GM12872 (cell line): ENCODE results near the gene PNPLA7.

ENCODE experiments used
- TF ChIP-seq, protein P1 (sequence below): IDR thresholded peaks from 3 replicates; pipeline ENCODE4 v1.5.1; 2011; ENCODE audit warnings: low read depth, mild to moderate bottlenecking, low read length, moderate library complexity; ENCODE audit not compliant: insufficient read depth

PNPLA7 gene

GRCh38 chr9:137543237-137543963 lies 6.8 kb downstream of the PNPLA7 start:
- TF ChIP-seq, protein P1, sequence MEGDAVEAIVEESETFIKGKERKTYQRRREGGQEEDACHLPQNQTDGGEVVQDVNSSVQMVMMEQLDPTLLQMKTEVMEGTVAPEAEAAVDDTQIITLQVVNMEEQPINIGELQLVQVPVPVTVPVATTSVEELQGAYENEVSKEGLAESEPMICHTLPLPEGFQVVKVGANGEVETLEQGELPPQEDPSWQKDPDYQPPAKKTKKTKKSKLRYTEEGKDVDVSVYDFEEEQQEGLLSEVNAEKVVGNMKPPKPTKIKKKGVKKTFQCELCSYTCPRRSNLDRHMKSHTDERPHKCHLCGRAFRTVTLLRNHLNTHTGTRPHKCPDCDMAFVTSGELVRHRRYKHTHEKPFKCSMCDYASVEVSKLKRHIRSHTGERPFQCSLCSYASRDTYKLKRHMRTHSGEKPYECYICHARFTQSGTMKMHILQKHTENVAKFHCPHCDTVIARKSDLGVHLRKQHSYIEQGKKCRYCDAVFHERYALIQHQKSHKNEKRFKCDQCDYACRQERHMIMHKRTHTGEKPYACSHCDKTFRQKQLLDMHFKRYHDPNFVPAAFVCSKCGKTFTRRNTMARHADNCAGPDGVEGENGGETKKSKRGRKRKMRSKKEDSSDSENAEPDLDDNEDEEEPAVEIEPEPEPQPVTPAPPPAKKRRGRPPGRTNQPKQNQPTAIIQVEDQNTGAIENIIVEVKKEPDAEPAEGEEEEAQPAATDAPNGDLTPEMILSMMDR: no peak

DNA sequence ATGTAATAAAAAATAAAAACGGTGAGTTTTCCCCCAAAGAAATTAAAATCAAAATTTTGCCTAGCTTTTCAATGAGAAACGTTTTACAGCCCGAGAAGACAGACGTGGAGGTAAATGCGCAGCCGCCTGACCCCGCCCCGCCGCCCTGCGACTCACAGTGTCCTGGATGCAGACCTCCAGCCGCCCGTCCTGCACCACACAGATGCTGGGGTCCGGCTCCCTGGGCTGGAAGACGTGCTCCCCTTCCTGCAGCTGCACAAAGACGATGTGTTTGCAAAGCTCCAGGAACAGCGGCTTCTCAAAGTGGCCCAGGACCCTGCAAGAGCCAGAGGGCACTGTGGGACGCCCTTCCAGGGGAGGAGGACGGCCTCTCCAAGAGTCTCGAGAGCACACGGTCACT lies 7.7 kb downstream of the PNPLA7 start:
- TF ChIP-seq, protein P1: no peak

GRCh38 chr9:137540536-137540935 lies 9.7 kb downstream of the PNPLA7 start:
- TF ChIP-seq, protein P1: no peak

DNA sequence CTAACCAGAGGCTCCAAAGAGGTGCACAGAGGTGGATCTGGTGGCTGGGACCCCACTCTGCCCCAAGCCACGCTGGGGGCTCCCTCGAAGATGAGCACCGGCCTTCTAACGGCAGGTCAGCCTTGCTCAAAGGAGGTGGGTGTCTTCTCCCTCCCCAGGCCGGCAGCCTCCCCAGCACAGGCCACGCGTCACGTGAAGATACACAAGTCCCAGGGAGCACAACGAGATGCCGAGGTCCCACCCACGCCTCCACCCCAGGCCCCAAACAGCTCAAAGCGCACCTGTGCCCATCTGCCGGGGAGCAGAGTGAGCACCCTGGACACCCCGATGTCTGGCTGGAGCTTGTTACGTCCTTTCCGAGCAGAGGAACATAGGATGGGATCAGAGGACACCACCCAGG lies 12.1 kb downstream of the PNPLA7 start:
- TF ChIP-seq, protein P1: no peak

DNA sequence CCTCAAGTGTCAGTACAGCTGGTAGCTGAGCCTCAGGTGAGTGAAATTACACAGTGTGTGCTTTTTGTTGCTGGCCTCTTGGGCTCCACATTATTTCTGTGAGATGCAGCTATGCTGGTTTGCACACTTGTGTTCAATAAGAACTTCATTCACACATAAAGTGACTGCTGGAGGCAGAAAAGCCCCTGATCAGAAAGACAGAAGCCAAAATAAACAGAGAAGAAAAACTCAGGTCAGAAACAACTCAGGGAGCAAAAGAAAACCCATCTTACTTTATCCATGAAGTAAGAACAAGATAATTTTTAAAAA lies 15.1 kb downstream of the PNPLA7 start:
- TF ChIP-seq, protein P1: no peak

DNA sequence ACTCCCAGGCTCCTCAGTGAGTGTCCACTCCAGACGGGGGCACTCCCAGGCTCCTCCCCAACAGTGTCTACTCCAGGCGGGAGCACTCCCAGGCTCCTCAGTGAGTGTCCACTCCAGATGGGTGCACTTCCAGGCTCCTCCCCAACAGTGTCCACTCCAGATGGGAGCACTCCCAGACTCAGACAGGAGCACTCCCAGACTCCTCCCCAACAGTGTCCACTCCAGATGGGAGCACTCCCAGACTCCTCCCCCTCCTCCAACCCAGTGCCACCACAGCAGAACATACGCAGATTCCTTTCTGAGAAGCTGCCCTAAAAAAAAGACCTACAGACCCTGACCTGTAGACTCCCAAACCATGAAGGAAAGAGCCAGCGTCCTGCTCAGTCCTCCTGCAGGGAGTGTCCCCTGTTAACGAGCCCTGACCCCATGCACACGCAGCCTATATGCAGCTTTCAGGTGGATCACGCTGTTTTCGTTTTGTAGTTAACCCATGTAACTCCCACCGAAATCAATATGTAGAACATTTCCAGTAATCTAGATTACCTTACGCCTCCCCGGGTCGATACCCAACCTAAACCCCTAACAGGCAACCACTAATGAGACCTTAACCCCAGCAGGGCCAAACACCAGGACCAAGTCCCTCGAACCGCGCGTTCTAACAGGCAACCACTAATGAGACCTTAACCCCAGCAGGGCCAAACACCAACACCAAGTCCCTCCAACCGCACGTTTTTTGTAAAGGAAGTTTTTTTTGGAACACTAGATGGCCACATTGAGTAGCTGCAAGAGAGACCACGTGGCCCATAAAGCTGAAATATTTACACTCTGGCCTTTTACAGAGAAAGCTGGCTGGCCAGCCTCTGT lies 15.7 kb downstream of the PNPLA7 start:
- TF ChIP-seq, protein P1: peak; percentile 74

DNA sequence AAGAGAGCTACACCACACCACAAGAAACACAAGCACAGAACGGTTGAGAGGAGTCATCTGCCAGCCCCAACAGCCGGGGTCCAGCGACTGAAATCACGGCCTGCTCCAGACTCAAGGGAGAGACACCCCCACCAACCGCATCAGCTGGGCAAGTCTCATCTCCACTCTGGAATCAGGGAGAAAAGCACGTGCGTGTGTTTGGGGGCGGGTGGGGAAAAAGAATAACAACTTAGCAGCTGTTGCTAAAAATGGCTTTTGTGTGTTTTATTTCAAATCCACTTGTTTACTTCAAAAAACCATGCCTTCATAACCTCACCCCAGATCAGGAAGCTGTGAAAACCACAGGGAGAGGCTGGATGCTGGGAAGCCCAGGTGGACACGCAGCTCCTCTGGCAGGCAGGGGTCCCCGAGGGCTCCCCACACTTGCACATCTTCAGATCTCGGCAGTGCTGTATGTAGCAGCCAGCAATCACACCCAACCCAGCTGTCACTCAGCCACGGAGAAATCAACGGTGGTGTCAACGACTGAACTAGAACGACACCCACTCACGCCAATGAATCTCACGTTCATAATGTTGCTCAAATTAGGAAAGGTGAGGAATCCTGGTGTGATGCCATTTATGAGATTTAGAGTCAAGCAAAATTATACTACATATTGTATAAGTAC lies 19.0 kb downstream of the PNPLA7 start:
- TF ChIP-seq, protein P1: no peak
